ENCODE data around the gene SECISBP2L. TPM values are rescaled to one million over a fixed set of nuclear protein-coding genes. Genes with fewer than 3 reads are reported as not detected.
A peak's percentile ranks its signal among the peaks of the same experiment; 100 is the strongest.
"Not testable (repeated sequence)": the region's sequence is repeated elsewhere in the genome, so short reads cannot be mapped to it uniquely, and the experiment has no call there.

The SECISBP2L gene, protein sequence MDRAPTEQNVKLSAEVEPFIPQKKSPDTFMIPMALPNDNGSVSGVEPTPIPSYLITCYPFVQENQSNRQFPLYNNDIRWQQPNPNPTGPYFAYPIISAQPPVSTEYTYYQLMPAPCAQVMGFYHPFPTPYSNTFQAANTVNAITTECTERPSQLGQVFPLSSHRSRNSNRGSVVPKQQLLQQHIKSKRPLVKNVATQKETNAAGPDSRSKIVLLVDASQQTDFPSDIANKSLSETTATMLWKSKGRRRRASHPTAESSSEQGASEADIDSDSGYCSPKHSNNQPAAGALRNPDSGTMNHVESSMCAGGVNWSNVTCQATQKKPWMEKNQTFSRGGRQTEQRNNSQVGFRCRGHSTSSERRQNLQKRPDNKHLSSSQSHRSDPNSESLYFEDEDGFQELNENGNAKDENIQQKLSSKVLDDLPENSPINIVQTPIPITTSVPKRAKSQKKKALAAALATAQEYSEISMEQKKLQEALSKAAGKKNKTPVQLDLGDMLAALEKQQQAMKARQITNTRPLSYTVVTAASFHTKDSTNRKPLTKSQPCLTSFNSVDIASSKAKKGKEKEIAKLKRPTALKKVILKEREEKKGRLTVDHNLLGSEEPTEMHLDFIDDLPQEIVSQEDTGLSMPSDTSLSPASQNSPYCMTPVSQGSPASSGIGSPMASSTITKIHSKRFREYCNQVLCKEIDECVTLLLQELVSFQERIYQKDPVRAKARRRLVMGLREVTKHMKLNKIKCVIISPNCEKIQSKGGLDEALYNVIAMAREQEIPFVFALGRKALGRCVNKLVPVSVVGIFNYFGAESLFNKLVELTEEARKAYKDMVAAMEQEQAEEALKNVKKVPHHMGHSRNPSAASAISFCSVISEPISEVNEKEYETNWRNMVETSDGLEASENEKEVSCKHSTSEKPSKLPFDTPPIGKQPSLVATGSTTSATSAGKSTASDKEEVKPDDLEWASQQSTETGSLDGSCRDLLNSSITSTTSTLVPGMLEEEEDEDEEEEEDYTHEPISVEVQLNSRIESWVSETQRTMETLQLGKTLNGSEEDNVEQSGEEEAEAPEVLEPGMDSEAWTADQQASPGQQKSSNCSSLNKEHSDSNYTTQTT
- polyA plus RNA-seq (ENCODE audit: insufficient read length in 4 of 4) = 10 to 100 TPM; 44.6 to 61.9 (median 55.3) TPM

DNA sequence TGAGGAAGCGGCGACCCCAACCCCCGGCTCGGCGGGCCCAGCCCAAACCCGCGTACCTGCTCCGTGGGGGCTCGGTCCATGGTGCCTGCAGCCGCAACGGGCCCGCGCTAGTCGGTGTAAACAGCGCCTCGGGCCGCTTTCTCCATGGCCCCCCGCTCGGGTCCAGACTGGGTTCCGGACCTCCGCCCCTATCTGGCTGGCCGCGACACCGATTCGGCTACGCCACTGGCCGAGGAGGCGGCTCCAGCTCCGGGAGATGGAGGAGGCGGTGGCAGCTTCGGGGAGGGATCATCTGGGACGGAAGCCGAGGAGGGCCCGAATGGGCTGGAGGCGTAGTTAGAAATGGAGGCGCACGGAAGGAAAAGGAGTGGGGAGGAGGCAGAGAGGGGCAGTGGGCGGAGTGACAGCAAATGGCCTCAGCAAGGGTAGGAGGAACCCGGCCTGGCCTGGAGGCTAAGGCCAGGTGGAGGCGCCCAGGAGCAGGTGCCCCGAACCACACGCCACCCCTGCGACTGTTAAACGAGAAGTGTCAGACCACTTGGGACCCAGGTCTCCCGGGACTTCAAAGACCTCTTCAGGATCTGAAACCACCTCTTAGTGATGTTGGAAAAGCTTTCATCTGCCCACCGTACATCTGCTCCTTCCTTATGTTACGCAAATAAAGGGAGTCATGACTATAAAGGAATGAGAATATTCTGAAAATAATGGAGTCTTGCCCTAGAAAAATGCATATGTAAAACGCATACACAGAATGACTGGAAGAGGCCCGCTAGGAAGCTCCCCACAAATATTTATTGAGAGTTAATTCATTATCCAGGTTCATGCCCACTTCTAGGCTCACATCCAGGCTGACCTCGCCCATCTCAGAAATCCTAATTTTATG is at the start of gene SECISBP2L:
Gene SECISBP2L (minus strand): TSS at position 227 of the 883 bp plus-strand sequence. CDS start 147 bp downstream, at position 80.
- DNase-seq (ENCODE audit: low read depth in 4 of 4, low spot score in 3 of 4) = peak; percentile 90 to 93 (median 92)

- DNase-seq (ENCODE audit: low read depth in 4 of 4, low spot score in 3 of 4) = no peak
Measured at GRCh38 chr15:49094923-49095322, 48.7 kb upstream of the SECISBP2L start.

- no peak for DNase-seq (ENCODE audit: low read depth in 4 of 4, low spot score in 3 of 4)
Measured at GRCh38 chr15:49093252-49094105, 47.2 kb upstream of the SECISBP2L start.

GRCh38 chr15:49088996-49089395 is 42.8 kb upstream of the SECISBP2L start:
- no peak for DNase-seq (ENCODE audit: low read depth in 4 of 4, low spot score in 3 of 4)

- no peak for DNase-seq (ENCODE audit: low read depth in 4 of 4, low spot score in 3 of 4)
Measured at GRCh38 chr15:49085696-49086459, 39.6 kb upstream of the SECISBP2L start.

DNA sequence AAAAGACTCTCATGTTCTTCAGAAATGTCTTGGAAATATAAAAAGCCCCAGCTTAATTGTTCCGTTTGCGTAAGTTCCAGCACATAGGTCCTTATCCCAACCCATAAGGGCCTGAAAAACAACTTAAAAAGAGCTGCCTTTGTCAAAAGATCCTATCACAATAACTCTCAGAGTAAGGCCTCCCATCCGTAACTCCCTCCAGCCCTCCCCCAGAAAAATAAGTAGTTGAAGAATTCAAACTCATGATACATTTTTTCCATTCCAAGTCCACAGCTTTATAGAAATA is 38.0 kb upstream of the SECISBP2L start:
- DNase-seq (ENCODE audit: low read depth in 4 of 4, low spot score in 3 of 4) = no peak

- no peak for DNase-seq (ENCODE audit: low read depth in 4 of 4, low spot score in 3 of 4)
Measured at GRCh38 chr15:49083401-49084284, 37.4 kb upstream of the SECISBP2L start.

DNA sequence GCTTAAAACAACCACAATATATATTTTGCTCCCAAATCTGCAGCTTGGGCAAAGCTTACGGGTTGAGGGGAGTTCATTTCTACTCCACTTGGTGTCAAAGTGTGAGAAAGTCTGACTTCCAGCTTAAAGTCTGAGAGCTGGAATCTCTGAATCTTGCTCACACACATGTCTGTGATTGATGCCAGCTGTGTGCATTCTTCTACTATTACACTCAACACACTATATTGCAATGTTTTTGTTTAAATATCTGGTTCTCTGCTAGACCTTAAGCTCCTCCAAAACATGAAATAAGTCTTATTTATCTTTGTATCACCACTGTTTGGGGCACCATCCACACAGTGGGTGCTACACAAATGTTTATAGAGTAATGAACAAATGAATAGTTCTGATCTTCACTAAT is 36.7 kb upstream of the SECISBP2L start:
- peak in 2 of 4 donors; percentile 12 for DNase-seq (ENCODE audit: low read depth in 4 of 4, low spot score in 3 of 4)

DNA sequence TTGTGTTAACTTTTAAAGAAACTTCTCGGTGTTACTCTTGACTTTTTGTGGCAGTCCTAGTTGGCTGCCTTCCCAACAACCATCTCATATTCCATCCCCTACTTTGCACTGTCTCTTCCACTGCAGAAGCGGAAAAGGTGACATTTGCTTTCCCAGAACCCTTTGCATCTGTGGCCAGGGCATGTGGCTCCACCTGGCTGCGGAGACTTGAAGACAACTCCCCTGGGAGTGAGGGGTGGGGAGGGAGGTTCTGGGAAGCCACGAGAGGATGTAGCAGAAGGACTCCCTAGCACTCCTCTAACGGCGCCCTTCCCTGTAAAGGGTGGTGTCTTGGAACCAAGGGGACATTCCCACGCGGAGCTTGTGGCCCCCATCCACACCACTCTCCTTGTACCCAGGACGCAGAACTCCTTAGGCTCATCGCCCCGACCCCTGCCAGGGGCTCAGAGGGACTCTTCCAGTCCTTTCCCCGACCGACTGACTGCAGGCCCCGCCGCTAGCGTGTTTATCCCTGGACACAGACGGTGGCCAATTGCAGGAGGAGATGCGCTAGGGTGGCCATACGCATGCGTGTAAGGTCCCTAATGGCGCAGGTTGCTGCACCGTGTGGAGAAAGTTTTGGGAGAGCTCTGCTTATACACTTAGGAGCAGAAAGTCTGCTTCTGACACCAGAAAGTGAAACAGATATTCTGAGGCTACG is 33.2 kb upstream of the SECISBP2L start:
- DNase-seq (ENCODE audit: low read depth in 4 of 4, low spot score in 3 of 4) = no peak

DNA sequence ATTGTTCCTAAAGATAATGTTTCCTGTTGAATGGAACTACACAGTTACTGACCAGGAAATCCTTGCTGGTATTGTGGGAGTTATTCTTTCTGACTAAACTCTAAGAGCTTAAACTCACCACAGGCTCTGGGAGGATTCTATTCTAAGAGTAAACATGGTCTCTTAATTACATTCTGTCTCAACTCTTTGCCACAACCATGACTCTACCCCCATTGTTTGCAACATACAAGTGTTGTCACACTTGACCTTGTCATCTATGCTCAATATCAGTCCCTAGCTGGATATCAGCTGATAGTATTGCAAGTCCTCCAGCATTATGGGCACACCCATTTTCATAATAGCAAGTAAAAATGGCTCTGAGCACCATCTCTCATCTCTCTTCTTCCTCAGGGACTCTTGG is 29.6 kb upstream of the SECISBP2L start:
- no peak for DNase-seq (ENCODE audit: low read depth in 4 of 4, low spot score in 3 of 4)

DNA sequence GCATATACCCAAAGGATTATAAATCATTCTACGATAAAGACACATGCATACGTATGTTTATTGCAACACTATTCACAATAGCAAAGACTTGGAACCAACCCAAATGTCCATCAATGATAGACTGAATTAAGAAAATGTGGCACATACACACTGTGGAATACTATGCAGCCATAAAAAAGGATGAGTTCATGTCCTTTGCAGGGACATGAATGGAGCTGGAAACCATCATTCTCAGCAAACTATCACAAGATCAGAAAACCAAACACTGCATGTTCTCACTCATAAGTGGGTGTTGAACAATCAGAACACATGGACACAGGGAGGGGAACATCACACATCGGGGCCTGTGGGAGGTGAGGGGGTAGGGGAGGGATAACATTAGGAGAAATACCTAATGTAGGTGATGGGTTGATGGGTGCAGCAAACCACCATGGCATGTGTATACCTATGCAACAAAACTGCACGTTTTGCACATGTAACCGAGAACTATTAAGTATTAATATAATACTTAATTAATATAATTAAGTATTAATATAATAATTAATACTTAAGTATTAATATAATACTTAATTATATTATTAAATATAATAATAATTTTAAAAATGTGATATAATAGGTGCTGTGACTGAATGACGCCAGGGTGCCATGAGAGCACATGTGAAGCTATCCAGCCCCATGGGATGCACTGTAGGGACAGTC is 28.5 kb upstream of the SECISBP2L start:
- DNase-seq (ENCODE audit: low read depth in 4 of 4, low spot score in 3 of 4) = not testable (repeated sequence)

DNA sequence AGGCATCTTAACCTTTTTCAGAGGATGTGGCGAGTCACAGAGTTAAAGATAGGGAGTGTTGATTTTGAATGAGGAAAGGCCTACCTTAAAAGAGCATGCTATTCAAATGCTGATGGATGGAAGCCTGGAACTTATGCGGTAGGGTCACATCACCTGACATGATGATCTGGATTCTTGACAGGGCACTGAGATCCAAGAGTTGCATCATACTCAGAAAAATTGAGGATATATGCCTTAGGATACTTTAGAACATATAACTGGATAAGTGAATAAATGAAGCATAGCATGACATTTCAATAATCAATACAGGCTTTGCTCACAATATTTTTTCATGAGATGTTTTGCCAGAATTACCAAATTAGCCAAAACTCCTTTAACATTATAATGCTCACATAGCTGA is 20.1 kb upstream of the SECISBP2L start:
- no peak for DNase-seq (ENCODE audit: low read depth in 4 of 4, low spot score in 3 of 4)

GRCh38 chr15:49064884-49065283 is 18.6 kb upstream of the SECISBP2L start:
- no peak for DNase-seq (ENCODE audit: low read depth in 4 of 4, low spot score in 3 of 4)

DNA sequence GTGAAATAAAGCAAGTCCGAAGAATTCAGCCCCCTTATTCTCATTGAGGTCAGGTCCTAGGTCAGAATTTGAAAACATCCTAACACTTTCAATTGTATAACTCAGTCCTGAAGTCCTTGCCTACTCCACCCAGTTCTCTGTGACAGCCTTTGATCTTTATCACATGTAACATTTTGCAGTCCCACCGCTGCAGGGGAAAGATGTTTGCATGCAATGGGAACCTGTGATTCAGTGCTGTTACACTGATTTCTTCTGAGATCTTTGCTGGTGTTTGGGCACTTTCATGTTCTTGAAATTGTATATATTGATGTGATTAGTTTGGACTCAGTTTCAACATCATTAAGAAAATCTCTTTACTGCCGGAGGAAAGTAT is 18.0 kb upstream of the SECISBP2L start:
- DNase-seq (ENCODE audit: low read depth in 4 of 4, low spot score in 3 of 4) = no peak

GRCh38 chr15:49063402-49064280 is 17.4 kb upstream of the SECISBP2L start:
- DNase-seq (ENCODE audit: low read depth in 4 of 4, low spot score in 3 of 4) = no peak

- no peak for DNase-seq (ENCODE audit: low read depth in 4 of 4, low spot score in 3 of 4)
Measured at GRCh38 chr15:49062900-49063299, 16.7 kb upstream of the SECISBP2L start.
